Measurements from ENCODE around the gene TLE4. TPM values are rescaled to one million over a fixed set of nuclear protein-coding genes. Genes with fewer than 3 reads are reported as not detected.

Gene TLE4
- total RNA-seq, 1 donor from 2014 or later: 77.7 TPM

DNA sequence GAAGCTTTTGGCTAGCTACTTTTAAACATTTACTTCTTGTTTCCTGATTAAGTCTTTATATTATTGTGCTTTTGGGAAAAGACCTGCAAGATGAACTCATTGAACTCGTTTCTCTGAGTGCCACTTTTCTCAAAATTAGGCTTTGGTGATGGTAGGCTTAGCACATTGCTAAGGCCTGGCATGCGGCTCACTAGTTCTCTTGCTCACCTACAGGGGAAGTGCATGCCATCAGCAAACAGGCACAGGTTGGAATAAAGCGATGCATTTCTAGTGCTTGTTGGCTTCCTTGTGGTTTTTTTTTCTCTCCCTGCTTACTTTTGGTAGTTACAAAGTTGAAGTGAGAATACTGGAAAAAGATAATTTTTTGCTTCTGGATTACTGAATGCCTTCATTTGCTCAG lies 41.4 kb downstream of the TLE4 start:
- peaks cover 38% of the 10 kb centered on the region for H3K36me3 Mint-ChIP-seq
- no peaks in the 10 kb centered on the region for H3K9me3 Mint-ChIP-seq
- no peak overlapping the region for H3K4me3 Mint-ChIP-seq
- H3K4me1 Mint-ChIP-seq (ENCODE audit: unreplicated experiment): peaks cover 49% of the 10 kb centered on the region
- peaks cover 6% of the 10 kb centered on the region for H3K27me3 Mint-ChIP-seq
- H3K27ac Mint-ChIP-seq: no peak overlapping the region
- TF ChIP-seq, protein P1, sequence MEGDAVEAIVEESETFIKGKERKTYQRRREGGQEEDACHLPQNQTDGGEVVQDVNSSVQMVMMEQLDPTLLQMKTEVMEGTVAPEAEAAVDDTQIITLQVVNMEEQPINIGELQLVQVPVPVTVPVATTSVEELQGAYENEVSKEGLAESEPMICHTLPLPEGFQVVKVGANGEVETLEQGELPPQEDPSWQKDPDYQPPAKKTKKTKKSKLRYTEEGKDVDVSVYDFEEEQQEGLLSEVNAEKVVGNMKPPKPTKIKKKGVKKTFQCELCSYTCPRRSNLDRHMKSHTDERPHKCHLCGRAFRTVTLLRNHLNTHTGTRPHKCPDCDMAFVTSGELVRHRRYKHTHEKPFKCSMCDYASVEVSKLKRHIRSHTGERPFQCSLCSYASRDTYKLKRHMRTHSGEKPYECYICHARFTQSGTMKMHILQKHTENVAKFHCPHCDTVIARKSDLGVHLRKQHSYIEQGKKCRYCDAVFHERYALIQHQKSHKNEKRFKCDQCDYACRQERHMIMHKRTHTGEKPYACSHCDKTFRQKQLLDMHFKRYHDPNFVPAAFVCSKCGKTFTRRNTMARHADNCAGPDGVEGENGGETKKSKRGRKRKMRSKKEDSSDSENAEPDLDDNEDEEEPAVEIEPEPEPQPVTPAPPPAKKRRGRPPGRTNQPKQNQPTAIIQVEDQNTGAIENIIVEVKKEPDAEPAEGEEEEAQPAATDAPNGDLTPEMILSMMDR (conservative IDR thresholded peaks at IDR 0.05): peak; percentile 41
- no peak for DNase-seq (ENCODE audit: extremely low spot score, unreplicated experiment)

DNA sequence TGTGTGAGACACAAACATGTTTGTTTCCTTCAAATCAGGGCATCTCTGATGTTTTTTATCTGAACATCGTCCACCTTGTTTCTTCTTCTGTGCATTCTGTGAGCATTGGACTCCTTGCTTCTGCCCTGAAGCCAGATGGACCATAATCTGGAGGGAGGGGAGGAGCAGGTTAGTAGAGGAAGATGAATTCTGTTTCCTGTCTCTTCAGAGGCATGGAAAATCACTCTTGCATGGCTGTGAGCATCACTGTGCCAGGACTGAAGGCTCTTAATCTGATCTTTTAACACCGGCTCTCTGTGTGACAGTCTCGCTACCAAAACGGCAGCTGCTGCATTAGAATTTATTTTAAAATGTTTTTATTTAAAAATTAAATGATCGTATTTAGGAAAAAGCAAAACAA lies 43.3 kb downstream of the TLE4 start:
- H3K27ac Mint-ChIP-seq: no peak overlapping the region
- no peaks in the 10 kb centered on the region for H3K9me3 Mint-ChIP-seq
- H3K4me1 Mint-ChIP-seq (ENCODE audit: unreplicated experiment): peaks cover 38% of the 10 kb centered on the region
- H3K36me3 Mint-ChIP-seq: peaks cover 43% of the 10 kb centered on the region
- no peak for DNase-seq (ENCODE audit: extremely low spot score, unreplicated experiment)
- TF ChIP-seq, protein P1 (conservative IDR thresholded peaks at IDR 0.05): no peak
- H3K27me3 Mint-ChIP-seq: peaks cover 6% of the 10 kb centered on the region
- no peak overlapping the region for H3K4me3 Mint-ChIP-seq

DNA sequence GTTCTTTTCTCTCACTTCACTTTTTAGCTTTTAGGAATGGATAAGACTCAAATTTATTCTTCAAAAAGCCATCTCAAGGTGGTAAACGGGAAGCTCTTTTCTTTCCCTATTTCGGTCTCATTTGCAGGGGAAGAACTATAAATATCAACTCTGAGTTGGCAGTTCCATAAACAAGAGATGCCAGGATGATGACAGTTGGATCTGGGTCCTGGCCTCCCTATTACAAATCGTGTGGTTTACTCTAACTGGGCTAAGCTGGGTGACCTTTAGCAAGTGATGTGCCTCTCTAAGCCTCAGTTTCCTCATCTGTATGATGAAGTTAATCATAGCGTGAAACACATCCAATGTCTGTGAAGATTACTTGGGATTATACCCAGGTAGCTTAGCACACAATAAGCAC lies 44.2 kb downstream of the TLE4 start:
- no peaks in the 10 kb centered on the region for H3K9me3 Mint-ChIP-seq
- H3K4me3 Mint-ChIP-seq: no peak overlapping the region
- H3K36me3 Mint-ChIP-seq: peaks cover 46% of the 10 kb centered on the region
- TF ChIP-seq, protein P1 (conservative IDR thresholded peaks at IDR 0.05): no peak
- no peak overlapping the region for H3K27ac Mint-ChIP-seq
- peaks cover 31% of the 10 kb centered on the region for H3K4me1 Mint-ChIP-seq (ENCODE audit: unreplicated experiment)
- peaks cover 6% of the 10 kb centered on the region for H3K27me3 Mint-ChIP-seq
- no peak for DNase-seq (ENCODE audit: extremely low spot score, unreplicated experiment)

DNA sequence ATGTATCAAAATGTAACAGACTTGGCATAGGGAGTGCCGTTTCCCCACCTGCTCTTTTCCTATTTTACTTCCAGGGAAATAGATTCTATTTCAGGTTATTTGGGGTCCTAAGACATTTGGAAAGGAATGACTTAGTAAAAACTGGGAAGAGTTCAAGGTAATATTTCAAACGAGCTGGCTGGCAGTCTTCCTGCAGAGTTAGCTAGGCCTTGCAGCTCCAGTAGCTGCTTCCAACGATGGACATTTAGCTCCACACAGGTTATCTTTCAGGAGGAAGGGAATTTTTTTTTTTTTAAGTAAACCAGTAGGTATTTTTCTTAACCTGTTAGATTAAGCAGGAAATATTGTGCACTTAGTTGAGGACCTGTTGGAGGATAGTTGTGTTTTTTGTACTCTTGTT lies 45.2 kb downstream of the TLE4 start:
- H3K4me3 Mint-ChIP-seq: peak overlapping the region; percentile 30
- H3K27me3 Mint-ChIP-seq: peaks cover 6% of the 10 kb centered on the region
- no peak for DNase-seq (ENCODE audit: extremely low spot score, unreplicated experiment)
- H3K9me3 Mint-ChIP-seq: no peaks in the 10 kb centered on the region
- peaks cover 46% of the 10 kb centered on the region for H3K36me3 Mint-ChIP-seq
- TF ChIP-seq, protein P1 (conservative IDR thresholded peaks at IDR 0.05): no peak
- no peak overlapping the region for H3K27ac Mint-ChIP-seq
- peaks cover 26% of the 10 kb centered on the region for H3K4me1 Mint-ChIP-seq (ENCODE audit: unreplicated experiment)

DNA sequence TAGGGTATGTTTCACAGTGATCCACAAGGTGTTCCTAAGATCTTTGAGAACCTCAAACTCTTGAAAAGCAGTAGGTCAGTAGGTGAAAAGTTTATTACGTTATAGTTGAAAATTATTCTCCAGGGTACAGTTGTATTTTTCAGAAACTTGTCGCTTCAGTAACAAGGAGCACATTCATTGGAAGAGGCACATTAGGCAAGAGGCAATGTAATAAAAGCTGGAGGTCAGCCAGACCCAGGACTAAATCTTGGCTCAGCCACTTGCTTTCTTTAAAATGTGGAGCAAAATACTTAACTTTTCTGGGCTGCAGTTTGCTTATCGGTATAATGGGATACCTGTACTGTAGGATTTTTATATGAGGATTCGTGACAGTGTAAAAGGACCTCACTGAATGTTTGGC lies 45.6 kb downstream of the TLE4 start:
- Mint-ChIP-seq H3K27ac (no peak overlapping the region), H3K36me3 (peaks cover 46% of the 10 kb centered on the region), H3K4me3 (no peak overlapping the region), H3K27me3 (peaks cover 6% of the 10 kb centered on the region), H3K9me3 (no peaks in the 10 kb centered on the region), H3K4me1 (ENCODE audit: unreplicated experiment) (peaks cover 22% of the 10 kb centered on the region)
- no peak for DNase-seq (ENCODE audit: extremely low spot score, unreplicated experiment)
- TF ChIP-seq, protein P1 (conservative IDR thresholded peaks at IDR 0.05): no peak

DNA sequence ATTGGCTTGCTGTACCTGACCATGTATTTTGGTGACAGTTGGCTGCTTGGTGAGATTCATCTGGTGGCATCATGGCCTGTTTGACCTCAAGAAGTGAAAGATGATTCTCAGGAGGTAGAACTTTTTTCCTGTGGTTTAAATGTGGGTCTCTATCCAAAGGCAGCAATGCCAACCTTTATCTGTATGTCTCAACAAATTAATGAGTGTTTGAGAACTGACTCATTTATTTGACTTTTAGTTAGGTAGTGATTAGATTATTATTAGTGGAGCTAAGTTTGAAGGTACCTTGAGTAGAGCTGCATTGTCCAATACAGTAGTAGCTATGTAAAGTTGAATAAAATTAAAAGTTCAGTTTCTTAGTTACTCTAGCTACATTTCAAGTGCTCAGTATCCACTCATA lies 48.2 kb downstream of the TLE4 start:
- H3K4me1 Mint-ChIP-seq (ENCODE audit: unreplicated experiment): peaks cover 23% of the 10 kb centered on the region
- H3K36me3 Mint-ChIP-seq: peaks cover 30% of the 10 kb centered on the region
- TF ChIP-seq, protein P1 (conservative IDR thresholded peaks at IDR 0.05): no peak
- H3K4me3 Mint-ChIP-seq: no peak overlapping the region
- no peak for DNase-seq (ENCODE audit: extremely low spot score, unreplicated experiment)
- H3K9me3 Mint-ChIP-seq: peaks cover 4% of the 10 kb centered on the region
- no peak overlapping the region for H3K27ac Mint-ChIP-seq
- no peaks in the 10 kb centered on the region for H3K27me3 Mint-ChIP-seq
